GM19372 (cell line): ENCODE data around the gene FAM180A.

Experiments
- ATAC-seq: cut with Tn5 transposase; IDR thresholded peaks from one replicate; pipeline ENCODE4 v1.9.1; 2021; ENCODE audit warnings: mild to moderate bottlenecking, low read depth, moderate library complexity; ENCODE audit not compliant: unreplicated experiment

The FAM180A gene

GRCh38 chr7:135690566-135690965 is 58.0 kb downstream of the FAM180A start:
- ATAC-seq, result no peak

- ATAC-seq, result no peak
Measured at GRCh38 chr7:135687466-135687865, 61.1 kb downstream of the FAM180A start.

DNA sequence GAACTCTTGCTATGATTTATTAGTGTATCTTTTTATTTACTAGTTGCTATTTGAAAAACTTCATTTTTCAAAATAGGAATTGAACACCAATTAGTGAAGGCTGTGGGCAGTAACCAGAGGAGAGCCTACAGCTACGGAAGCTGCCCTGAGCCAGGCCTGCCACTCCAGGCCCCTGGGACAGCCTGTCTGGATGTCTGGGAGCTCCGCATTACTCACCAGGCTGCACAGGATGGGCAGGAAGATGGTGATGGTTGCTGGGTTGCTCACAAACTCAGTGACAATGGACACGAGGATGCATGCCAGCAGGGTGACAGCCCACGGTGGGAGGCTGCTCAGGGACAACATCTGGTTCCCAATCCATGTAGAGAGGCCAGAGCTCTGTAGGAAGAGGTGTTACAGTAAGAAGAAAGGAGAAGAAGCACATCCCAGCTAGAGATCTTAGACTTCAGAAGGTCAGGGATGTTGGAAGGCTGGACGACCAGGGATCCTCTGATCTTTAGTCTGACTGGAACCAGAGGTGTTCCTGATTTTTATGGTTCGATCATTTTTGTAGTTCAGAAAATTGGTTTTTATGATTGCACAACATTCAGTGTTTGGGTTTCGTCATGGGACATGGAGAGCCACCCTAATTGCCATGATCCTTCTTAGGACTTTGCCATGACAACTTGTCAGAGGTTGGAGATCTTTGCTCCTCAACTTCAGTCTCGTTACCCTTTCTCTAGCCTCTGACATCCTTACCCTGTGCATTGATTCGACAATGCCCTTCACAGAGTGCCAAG is 63.1 kb downstream of the FAM180A start:
- no peak for ATAC-seq

DNA sequence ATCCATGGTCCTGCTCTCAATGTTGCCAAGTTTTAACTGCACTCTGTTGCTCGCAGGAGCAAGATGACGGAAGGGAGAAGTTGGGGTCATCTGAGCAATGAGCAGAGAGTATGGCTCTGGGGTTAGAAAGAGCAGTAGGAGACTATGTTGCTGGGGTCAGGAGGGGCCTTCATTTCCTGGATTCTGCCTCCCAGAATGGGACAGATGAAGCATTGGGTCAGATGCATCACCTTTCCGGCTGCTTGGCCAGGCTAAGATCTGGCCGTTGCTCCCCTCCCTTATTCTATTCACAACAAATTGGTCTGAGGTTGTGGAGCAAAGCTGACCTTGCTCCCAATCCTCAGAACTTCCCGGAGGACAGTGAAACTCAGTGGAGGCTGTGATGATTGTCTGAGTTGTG is 63.9 kb downstream of the FAM180A start:
- ATAC-seq, result no peak

DNA sequence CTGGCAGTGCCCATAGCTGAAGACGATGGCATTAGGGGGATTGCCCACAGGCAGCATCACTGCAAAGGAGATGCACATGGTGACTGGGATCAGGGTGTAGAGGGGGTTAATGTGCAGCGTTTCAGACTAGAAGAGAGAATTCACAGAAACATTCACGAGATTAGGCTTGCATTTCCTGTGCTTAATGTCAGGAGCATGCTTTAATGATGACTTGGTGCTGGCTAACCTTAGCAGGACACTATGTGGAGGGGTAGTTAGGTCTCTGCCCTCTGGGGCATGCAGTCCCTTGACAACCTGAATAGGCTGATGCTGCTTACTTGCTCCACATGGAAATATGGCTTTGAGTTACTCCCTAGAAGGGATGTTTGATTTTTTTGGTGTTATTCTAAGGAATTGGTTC is 64.5 kb downstream of the FAM180A start:
- ATAC-seq, result no peak

DNA sequence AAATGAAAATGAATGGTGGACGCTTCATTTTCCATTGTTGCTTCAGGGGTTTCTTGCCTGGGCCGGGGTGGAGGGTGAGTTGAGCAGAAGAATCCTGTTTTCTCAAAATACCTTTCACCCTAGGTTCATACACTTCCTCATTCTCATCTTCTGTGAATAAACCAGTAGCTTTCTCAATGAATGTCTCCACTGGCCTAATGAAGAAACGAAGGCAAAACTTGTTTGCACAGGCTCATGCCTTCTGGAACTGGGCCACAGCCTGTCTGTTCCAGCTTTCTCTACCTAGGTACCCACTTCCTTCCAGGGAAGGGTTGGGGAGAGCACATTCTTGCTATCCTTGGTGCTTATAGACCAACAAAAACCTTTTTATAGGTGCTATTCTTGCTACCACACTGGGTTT is 65.0 kb downstream of the FAM180A start:
- no peak for ATAC-seq

- ATAC-seq, result no peak
Measured at GRCh38 chr7:135682191-135682590, 66.4 kb downstream of the FAM180A start.

- no peak for ATAC-seq
Measured at GRCh38 chr7:135681762-135682161, 66.9 kb downstream of the FAM180A start.
